ENCODE measurements around the gene ARMS2.
A peak's percentile ranks its signal among the peaks of the same experiment; 100 is the strongest.

Gene ARMS2

GRCh38 chr10:122454603-122455080, at the start of gene ARMS2:
Gene ARMS2, plus strand, starts transcription at chr10:122454653. Its CDS starts 75 bp downstream, at chr10:122454728.
- no peak for DNase-seq

GRCh38 chr10:122407375-122408125, 46.9 kb upstream of the ARMS2 start:
- peak in 1 of 4 experiments; percentile 24 for DNase-seq

- DNase-seq, result no peak
Measured at GRCh38 chr10:122413327-122413726, 41.1 kb upstream of the ARMS2 start.

- DNase-seq, result no peak
Measured at GRCh38 chr10:122417667-122418066, 36.8 kb upstream of the ARMS2 start.

- DNase-seq, result no peak
Measured at GRCh38 chr10:122419016-122419415, 35.4 kb upstream of the ARMS2 start.

- DNase-seq, result no peak
Measured at GRCh38 chr10:122419876-122420623, 34.4 kb upstream of the ARMS2 start.

GRCh38 chr10:122420624-122421007, 33.8 kb upstream of the ARMS2 start:
- no peak for DNase-seq

- DNase-seq, result no peak
Measured at GRCh38 chr10:122421054-122421625, 33.3 kb upstream of the ARMS2 start.

- no peak for DNase-seq
Measured at GRCh38 chr10:122421742-122422141, 32.7 kb upstream of the ARMS2 start.

GRCh38 chr10:122422266-122422989, 32.0 kb upstream of the ARMS2 start:
- DNase-seq, result no peak

GRCh38 chr10:122424059-122424458, 30.4 kb upstream of the ARMS2 start:
- no peak for DNase-seq

- DNase-seq, result no peak
Measured at GRCh38 chr10:122426829-122427228, 27.6 kb upstream of the ARMS2 start.

- no peak for DNase-seq
Measured at GRCh38 chr10:122427280-122427679, 27.2 kb upstream of the ARMS2 start.

- DNase-seq, result no peak
Measured at GRCh38 chr10:122435212-122435827, 19.1 kb upstream of the ARMS2 start.

- no peak for DNase-seq
Measured at GRCh38 chr10:122441961-122442360, 12.5 kb upstream of the ARMS2 start.

GRCh38 chr10:122445469-122445868, 9.0 kb upstream of the ARMS2 start:
- no peak for DNase-seq

- no peak for DNase-seq
Measured at GRCh38 chr10:122445904-122446303, 8.5 kb upstream of the ARMS2 start.

- DNase-seq, result no peak
Measured at GRCh38 chr10:122446668-122447423, 7.6 kb upstream of the ARMS2 start.

- DNase-seq, result no peak
Measured at GRCh38 chr10:122448600-122448999, 5.9 kb upstream of the ARMS2 start.

- no peak for DNase-seq
Measured at GRCh38 chr10:122449153-122449552, 5.3 kb upstream of the ARMS2 start.

- DNase-seq, result no peak
Measured at GRCh38 chr10:122450353-122450990, 4.0 kb upstream of the ARMS2 start.

Data from activated CD4-positive, CD25-positive, alpha-beta regulatory T cell (primary cell).